ENCODE measurements around the gene B4GALT1.

B4GALT1 gene

DNA sequence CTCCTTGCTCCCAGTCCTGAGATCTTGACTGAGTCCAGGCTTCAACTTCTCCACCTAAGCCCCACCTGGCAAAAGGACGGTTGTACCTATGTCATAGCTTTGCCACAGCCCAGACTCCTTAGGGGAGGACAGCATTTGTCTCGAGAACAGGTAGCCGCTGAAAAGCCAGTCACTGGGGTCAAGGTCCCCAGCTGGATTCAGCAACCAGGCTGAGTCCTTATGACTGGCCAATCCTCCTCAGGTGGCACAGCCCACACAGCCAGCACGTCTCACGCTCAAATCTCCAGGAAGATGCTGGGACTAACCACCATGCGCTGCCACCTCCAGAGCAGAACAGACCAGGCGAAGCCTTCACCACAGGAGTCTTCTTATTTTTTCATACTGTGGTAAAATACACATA is 62.7 kb downstream of the B4GALT1 start:
- H3K4me3 ChIP-seq (ENCODE audit: low read depth, low read length) = no peak overlapping the region
- TF ChIP-seq, protein P1, sequence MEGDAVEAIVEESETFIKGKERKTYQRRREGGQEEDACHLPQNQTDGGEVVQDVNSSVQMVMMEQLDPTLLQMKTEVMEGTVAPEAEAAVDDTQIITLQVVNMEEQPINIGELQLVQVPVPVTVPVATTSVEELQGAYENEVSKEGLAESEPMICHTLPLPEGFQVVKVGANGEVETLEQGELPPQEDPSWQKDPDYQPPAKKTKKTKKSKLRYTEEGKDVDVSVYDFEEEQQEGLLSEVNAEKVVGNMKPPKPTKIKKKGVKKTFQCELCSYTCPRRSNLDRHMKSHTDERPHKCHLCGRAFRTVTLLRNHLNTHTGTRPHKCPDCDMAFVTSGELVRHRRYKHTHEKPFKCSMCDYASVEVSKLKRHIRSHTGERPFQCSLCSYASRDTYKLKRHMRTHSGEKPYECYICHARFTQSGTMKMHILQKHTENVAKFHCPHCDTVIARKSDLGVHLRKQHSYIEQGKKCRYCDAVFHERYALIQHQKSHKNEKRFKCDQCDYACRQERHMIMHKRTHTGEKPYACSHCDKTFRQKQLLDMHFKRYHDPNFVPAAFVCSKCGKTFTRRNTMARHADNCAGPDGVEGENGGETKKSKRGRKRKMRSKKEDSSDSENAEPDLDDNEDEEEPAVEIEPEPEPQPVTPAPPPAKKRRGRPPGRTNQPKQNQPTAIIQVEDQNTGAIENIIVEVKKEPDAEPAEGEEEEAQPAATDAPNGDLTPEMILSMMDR (IDR thresholded peaks at IDR 0.05; ENCODE audit: low read depth, low read length) = no peak
- no peaks in the 10 kb centered on the region for H3K27me3 ChIP-seq
- no peaks in the 10 kb centered on the region for H3K4me1 ChIP-seq
- H3K36me3 ChIP-seq = no peaks in the 10 kb centered on the region
- no peak for DNase-seq
- no peaks in the 10 kb centered on the region for H3K9me3 ChIP-seq

DNA sequence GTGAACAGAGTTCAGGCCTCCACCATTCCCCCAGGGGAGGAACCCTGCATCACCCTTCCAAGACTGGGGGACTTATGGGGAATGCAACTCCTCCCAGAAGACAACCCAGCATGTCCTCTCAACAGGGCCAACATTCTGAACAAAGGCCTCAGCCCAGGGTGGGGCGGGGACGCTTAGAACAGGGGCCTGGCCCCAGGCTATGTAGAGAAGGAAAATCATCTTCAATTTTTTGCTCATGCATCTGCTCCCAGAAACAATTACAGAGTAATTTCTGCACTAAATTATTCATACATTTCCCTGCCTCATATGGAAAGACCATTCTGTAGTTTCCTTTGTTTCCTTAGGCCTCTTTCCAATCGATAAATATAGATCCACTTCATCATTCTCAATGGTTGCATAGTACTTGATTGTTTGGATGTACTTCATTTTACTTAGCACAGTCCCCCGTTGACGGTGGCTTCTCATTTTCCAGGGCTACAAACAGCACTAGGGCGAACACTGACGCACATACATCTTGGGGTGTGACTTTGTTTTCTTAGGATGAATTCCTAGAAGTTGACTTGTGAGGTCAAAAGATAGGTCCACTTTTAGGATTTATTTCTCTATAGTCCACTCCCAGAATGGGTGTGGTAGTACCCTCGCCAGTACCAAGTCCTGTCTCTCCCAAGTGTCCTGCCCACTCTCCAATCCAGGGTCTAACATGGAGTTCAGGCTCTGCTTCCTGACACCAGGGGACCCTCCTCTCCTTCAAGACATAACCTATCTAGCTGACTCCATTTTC is 63.4 kb downstream of the B4GALT1 start:
- H3K36me3 ChIP-seq = no peaks in the 10 kb centered on the region
- TF ChIP-seq, protein P1 (IDR thresholded peaks at IDR 0.05; ENCODE audit: low read depth, low read length) = no peak
- no peak for DNase-seq
- no peaks in the 10 kb centered on the region for H3K9me3 ChIP-seq
- H3K4me3 ChIP-seq (ENCODE audit: low read depth, low read length) = no peak overlapping the region
- H3K4me1 ChIP-seq = no peaks in the 10 kb centered on the region
- no peaks in the 10 kb centered on the region for H3K27me3 ChIP-seq

DNA sequence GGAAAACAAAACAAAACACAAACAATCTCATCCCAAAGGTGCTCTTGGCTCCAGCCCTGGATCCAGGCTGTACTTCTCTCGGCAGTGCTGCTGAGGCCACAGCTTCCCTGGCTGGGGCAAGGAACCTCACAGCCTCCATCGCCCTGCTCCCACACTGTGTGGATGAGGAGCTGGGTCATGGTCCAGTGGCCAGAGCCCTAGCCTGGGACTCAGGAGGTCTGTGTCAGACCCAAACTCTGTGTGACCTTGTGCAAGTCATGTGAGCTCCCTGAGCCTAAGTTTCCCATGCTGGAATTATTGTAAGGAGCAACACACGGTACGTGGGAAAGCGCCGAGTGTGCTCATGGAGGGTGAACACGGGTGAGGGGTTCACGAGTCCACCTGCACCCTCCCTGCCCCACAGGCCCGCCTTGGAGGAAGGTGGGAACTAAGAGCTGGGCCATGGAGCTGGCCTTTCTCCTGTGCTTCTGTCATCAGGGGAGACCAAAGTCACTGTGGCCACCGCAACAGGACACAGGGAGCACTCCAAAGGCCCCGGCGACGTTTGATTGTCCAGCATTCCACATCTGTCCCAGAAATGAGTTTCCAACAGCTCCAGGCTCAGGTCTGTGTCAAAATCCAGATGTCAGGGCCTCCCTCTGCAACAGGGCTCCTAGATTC is 64.5 kb downstream of the B4GALT1 start:
- Histone ChIP-seq H3K36me3 (no peaks in the 10 kb centered on the region), H3K4me1 (no peaks in the 10 kb centered on the region), H3K4me3 (ENCODE audit: low read depth, low read length) (no peak overlapping the region), H3K9me3 (no peaks in the 10 kb centered on the region), H3K27me3 (no peaks in the 10 kb centered on the region)
- TF ChIP-seq, protein P1 (IDR thresholded peaks at IDR 0.05; ENCODE audit: low read depth, low read length) = no peak
- DNase-seq = no peak

DNA sequence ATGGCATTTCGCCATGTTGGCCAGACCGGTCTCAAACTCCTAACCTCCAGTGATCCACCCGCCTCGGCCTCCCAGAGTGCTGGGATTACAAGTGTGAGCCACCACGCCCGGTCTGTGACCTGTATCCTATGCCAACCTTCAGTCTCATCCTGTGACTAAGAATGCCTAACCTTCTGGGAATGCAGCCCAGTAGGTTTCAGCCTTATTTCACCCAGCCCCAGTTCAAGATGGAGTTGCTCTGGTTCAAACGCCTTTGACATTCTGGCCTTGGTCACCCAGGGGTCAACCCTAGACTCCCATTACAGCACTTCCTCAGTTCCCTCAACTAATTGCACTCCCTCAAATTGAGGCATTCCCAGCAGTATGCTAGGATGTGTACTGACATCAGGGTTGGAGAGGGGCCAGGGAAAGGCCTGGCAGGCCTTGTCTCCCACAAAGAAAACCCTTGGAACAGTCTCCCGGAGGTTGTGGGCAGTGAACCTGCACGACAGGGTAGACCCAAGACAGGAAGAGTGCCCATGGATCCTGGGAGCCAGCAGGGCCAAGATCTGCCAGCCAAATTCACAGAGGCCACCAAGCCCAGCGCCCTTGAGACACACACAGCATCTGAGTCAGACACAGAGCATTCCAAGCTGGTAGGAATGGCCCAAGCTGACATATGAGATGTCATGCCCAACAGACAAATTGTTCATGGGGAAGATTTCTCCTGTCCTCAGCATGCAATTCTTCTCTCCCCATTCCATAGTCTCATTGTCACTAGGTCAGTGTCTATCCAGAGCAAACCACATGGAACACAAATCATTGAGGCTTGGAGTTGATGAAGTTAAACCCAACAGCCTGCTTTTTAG is 65.8 kb downstream of the B4GALT1 start:
- H3K4me3 ChIP-seq (ENCODE audit: low read depth, low read length) = no peak overlapping the region
- no peaks in the 10 kb centered on the region for H3K9me3 ChIP-seq
- DNase-seq = no peak
- TF ChIP-seq, protein P1 (IDR thresholded peaks at IDR 0.05; ENCODE audit: low read depth, low read length) = no peak
- no peaks in the 10 kb centered on the region for H3K27me3 ChIP-seq
- no peaks in the 10 kb centered on the region for H3K4me1 ChIP-seq
- no peaks in the 10 kb centered on the region for H3K36me3 ChIP-seq

DNA sequence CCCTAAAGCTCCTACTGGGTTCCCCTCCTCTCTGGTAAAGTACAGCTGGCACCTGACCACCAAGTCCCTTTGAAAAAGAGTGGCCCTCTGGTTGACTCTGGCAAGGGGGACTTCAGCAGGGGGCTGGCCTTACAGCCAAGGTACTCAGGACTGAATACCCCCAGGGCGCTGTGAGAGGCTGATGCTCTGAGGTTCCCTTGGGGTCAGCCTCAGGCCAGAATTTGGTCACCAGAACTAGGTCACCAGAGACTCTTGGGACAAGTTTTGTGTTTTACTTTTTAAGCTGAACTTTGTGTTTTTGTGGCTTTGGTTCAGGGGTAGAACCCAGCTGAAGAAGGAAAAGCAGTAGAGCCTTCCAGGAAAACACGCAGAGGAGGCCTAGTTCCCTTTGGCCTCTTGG is 67.4 kb downstream of the B4GALT1 start:
- Histone ChIP-seq H3K9me3 (no peaks in the 10 kb centered on the region), H3K4me1 (no peaks in the 10 kb centered on the region), H3K36me3 (no peaks in the 10 kb centered on the region), H3K27me3 (no peaks in the 10 kb centered on the region), H3K4me3 (ENCODE audit: low read depth, low read length) (no peak overlapping the region)
- TF ChIP-seq, protein P1 (IDR thresholded peaks at IDR 0.05; ENCODE audit: low read depth, low read length) = no peak
- DNase-seq = no peak

All from BE2C (cell line).